Erythroblast (primary cell): ENCODE data around the gene METTL26.

Experiments
- GATA1 ChIP-seq: IDR thresholded peaks from 2 replicates; pipeline ENCODE4 v1.6.1; 2011; ENCODE audit warnings: low read depth, mild to moderate bottlenecking, control low read depth, low read length, moderate library complexity
- POLR2A ChIP-seq: IDR thresholded peaks from 2 replicates; pipeline ENCODE4 v1.6.1; 2011; ENCODE audit warnings: mild to moderate bottlenecking, low read length

GRCh38 chr16:680967-681745 is 45.1 kb upstream of the METTL26 start:
- TF ChIP-seq POLR2A (no peak), GATA1 (no peak)
